T47D (cell line): ENCODE data around the gene SURF6.
A peak's percentile ranks its signal among the peaks of the same experiment; 100 is the strongest.

Experiments
- DNase-seq, 2 experiments: peaks; one replicate each; pipeline versions ENCODE4 v3.0.0 to v3.0.0-alpha.2; 2011 to 2012; ENCODE audit warnings: low read depth in 1 of 2, low spot score in 1 of 2
- JUND ChIP-seq: IDR thresholded peaks from 2 replicates; pipeline ENCODE4 v1.6.1; 2012; ENCODE audit warnings: low read depth
- in situ Hi-C: cut with HindIII; loops from 2 replicates; pipeline ENCODE4 v1.10.0; 2016; ENCODE audit warnings: low sequenced_read_pairs, low pct_unique_long_range_greater_than_20kb

SURF6 gene

DNA sequence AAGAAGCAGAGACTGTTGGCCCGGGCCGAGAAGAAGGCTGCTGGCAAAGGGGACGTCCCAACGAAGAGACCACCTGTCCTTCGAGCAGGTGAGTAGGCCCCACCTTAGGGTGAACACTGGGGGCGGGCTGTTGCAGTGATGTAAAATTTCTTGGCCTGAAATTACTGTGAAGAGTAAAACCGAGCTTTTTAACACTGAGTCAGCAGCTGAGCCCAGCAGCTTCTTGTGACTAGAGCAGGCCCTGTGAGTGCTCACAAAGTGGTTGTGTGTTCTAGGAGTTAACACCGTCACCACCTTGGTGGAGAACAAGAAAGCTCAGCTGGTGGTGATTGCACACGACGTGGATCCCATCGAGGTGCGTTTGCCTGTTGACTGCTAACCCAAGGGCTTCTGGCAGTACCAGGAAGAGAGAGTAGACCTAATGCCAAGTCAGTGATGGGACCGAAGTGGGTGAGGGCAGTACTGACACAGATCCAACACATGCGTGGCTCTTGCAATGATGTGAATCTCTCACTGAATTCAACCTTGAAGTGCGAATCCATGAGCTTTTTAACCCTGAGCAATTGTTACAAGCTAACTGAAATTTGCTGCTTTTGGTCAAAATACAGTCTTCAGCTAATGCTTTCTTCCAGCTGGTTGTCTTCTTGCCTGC lies 14.1 kb upstream of the SURF6 start:
- TF ChIP-seq JUND, result no peak
- DNase-seq, result no peak
- in situ Hi-C loops, result no loop called here

DNA sequence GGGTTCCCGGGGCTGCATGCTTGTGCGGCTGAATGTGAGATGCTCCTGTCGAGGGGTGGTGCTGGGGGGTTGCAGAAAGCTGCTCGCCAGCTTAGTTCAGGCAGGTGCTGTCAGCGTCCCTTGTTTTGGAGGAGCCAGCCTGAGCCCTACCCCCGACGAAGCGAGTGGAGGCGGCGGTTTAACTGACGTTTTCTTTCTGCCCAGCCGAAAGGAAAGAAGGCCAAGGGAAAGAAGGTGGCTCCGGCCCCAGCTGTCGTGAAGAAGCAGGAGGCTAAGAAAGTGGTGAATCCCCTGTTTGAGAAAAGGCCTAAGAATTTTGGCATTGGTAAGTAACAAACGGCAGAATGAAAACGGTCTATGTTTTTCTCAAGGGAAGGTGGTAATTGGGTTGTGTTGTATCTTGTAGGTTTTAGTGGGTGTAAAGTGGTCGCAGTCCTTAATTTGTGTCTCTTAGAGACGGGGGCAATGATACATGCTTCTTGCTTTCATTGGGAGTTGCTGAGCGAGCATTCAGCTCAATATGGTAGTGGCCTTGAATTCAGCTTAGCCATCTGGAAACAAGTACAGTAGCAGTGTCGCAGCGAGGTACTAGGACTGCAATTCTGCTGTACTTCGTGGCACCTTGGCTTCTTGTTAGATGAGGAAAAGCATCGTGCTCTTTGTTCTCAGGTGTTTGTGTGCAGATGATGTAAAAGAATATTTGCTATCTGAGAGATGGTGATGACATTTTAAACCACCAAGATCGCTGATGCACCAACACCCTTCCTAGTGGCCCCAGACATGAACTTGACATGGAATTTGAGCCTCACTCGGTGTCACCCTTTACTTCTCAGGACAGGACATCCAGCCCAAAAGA lies 13.0 kb upstream of the SURF6 start:
- TF ChIP-seq JUND, result no peak
- in situ Hi-C loops, result no loop called here
- no peak for DNase-seq

DNA sequence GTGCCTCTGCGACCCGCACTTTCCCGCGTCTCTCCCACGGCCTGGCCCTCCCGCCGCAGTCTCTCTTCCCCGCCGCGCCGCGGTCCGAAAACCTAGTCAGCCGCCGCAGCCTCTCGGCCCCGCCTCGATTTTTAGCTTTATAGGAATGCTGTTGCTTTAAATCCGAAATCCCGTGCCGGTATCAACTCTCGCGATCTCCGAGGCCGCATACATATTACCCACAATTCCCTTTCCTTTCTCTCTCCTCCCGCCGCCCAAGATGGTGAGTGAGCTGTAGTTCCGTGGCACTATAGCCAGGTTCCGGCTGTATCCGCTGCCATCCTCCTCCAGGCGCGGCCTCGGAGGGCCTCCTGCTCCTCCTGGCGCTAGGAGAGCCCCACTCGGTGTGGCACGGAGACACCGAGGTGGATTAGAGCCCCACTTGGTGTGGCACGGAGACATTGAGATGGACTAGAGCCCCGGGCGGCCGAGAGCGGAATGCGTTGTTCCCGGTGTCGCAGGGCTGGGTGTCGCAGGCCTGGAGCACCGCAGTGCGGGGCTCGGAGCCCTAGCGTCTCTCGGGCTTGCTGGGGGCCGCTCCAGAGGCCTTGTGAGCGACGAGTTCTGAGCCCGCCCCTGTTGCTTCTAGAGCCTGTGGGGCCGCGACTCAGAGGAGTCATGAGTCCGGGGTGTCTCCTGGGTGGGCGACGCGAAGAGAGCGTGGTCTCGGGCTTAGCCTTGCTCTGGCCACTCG lies 12.2 kb upstream of the SURF6 start, which contains the start of the genes MED22 and RPL7A:
MED22 (minus strand) TSS at position 147 of the 733 bp plus-strand sequence. CDS start 1,469 bp downstream, outside the sequence.
RPL7A (plus strand) TSS at position 234 of the 733 bp plus-strand sequence; CDS start at position 260, 26 bp downstream.
- no peak for TF ChIP-seq JUND
- DNase-seq, result peak; percentile 94 to 98
- in situ Hi-C loops, result no loop called here

DNA sequence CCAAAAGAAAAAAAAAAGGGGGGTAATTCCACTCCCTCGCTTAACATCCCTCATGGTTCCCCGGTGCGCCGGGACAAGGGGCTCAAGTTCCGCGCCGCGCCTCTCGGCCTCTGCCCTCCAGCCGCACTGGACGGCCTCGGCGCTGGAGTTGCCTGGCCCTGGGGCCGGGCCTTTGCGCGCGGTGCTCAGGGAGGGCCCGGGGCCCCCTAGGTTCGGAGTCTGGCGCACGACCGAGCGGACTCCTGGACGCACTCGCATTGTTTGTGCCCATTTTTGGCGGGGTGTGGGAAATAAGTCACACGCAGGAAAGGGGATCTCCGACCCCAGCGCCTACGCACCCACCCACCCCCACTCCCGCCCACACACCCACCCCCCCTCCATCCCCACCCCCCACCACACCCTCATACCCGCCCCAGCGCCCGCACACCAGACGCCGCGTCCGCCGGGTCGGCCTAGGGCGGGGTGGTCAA lies 11.6 kb upstream of the SURF6 start:
- peak; percentile 54 to 60 for DNase-seq
- in situ Hi-C loops, result no loop called here
- TF ChIP-seq JUND, result no peak

DNA sequence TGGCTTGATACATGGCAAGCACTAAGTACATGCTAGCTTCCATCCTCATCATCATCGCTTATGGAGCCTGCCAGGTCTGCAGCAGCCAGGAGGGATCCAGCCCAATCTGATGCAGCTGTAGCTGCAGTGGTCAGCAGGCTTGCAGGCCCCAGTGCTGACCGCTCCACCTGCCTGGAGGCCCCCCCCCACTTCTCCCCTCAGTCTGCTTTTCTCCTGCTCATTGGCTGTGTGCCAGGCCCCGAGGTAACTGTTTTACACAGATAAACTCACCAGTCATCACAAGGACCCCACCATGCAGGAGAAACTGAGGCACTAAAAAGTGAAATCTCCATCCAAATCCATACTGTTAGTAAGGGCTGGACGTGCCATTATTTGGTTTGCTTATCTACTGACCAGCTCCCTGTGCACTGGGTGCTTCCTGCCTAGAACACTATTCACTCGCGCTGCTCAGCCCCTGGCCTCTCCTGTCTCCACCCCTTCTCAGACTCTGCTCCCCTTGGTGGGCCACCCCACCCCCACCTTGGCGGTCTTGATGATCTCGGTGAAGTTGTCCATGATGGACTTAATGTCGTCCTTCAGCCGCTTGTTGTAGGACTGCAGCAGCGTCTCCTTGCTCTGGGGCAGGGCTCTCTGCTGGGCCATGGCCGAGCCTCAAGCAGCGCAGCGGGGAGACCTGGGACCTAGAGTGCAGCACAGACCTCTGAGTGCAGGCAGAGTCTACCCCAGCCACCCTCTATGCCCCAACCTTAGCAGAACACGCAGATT lies 10.2 kb upstream of the SURF6 start:
- in situ Hi-C loops, result no loop called here
- no peak for DNase-seq

DNA sequence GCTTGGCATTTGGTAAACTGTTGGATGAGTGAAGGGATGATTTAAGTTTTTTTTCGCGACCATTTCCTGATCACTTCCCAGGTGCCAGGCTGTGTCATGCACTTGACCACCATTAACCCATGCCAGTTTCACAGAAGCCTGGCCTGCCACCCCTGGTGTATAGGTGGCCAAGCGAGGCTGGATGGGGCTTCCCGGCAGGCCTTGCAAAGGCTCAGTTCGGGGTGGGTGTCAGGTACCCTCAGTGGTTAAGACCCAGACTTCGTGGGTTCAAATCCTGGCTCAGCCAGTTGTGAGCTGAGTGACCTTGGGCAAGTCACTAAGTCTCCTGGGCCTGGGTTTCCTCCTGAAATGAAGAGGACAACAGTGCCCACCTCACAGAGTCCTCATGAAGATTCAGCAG lies 9.6 kb upstream of the SURF6 start:
- no peak for TF ChIP-seq JUND
- DNase-seq, result no peak
- in situ Hi-C loops, result no loop called here

More for the DNA sequence above, 10.2 kb upstream of the SURF6 start:
- TF ChIP-seq JUND, result no peak

DNA sequence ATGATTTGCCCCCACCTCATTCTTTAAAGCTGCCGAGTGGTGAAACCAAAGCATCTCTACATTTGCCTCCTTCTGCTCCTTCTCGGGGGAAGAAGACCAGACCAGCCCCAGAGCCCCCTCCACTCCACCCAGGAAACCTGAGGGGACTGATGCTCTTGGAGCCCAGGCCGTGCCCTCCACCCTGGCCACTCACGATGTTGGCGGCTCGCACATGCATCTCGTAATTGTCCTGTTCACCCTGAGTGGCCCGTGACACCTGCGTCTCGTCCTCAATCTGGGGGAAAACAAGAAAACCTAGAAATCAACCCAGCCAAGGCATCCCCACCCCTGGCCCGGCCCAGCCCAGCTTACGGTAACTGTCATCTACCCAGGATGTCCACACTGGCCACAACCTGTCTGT lies 9.0 kb upstream of the SURF6 start:
- no peak for TF ChIP-seq JUND
- in situ Hi-C loops, result no loop called here
- DNase-seq, result no peak

DNA sequence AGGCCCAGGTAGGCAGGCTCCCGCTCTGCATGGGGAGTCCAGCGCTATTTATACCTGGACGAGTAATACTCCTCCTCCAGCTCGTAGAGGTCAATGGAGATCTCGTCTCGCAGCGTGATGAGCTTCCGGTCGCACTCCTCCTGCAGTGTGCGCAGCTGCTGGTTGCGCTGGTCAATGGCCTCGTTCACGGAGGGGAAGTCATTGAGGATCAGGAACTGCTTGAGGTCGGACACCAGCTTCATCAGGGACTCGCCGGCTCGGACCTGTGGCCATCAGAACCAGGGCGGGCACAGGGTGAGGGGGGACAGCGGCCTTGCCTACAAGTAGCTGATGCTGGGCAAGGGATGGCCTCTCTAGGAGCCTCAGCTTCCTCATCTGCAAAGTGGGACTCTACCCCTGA lies 8.1 kb upstream of the SURF6 start:
- DNase-seq, result no peak
- no peak for TF ChIP-seq JUND
- in situ Hi-C loops, result no loop called here

DNA sequence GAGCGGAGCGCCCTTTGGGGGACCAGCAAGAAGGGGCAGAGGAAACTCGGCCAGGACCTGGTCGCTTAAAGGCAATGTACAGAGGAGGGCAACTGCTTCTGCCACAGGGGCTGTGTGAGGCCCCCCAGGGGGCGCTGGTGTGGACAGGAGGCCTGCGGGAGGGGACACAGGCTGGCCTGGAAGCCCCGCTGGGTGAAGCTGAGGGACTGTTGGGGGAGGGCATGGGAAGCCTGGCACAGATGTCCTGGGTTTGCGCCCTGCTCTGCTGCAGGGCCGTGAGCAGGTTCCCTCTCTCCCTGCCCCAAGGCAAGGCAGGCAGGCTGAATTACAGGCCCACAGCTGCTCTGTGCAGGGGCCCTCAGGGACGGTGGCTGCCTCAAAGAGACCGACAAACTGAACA lies 6.6 kb upstream of the SURF6 start:
- in situ Hi-C loops, result no loop called here
- no peak for DNase-seq
- TF ChIP-seq JUND, result no peak

DNA sequence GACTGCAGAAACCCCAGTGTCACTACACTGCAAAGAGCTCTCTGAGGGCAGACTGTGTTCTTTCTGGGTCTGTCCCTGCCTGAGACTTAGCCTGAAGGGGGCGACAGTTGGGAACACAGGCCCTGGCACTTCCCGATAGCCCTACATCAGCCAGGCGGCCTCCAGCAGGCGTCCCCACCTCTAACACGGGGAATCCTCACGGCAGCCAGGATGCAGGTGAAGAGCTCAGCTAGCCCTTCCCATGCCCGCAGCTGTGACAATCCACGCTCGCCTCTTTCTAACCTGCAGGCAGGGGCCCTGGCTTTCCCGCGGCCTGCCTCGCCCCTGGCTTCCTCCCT lies 6.0 kb upstream of the SURF6 start:
- no peak for DNase-seq
- in situ Hi-C loops, result no loop called here
- no peak for TF ChIP-seq JUND

DNA sequence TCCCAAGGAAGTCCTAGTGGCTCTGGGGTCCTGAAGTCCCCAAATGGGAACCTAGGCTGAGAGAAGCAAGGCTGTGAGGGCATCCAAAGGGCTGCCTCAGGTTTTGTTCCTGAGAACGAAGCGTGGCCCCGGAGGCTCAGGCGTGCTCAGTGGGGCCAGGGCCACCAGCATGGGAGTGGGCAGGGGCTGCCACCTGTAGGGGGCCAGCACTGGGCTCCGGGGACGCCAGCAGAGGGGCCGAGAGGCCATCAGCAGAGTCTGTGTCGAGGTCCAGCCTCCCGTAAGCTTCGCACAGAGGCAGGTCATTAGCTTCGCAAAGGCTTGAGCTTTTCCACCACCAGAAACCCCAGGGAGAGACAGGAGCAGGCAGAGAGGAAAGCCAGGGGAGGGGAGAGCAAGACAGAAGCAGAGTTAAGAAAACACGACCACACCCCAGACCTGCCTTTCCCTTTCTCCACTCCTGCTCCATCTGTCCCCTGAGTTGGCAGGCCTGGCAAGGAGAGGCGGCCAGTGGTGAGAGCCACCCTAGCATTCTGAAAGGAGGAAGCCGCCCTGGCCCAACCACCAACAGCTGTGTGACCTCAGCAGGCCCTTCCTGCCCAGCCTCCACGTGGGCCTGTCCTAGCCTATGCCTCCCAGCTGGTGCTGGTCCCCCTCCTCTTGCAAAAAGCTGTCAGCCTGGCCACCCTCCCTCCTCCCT lies 5.5 kb upstream of the SURF6 start:
- in situ Hi-C loops, result no loop called here
- TF ChIP-seq JUND, result no peak

More for the DNA sequence above, 5.5 kb upstream of the SURF6 start:
- DNase-seq, result no peak
